Mucosa of rectum (tissue), 2 donors: ENCODE measurements around the gene RFPL3.
"Not testable (repeated sequence)": the region's sequence is repeated elsewhere in the genome, so short reads cannot be mapped to it uniquely, and the experiment has no call there.

Source experiments
- H3K27ac ChIP-seq, 2 donors: one replicate each; pipeline ENCODE4 v1.7.0; 2013; ENCODE audit warnings: inconsistent platforms in 2 of 2, low read depth in 2 of 2, low read length in 2 of 2
- H3K27me3 ChIP-seq, 2 donors: one replicate each; pipeline ENCODE4 v1.7.0; 2013; ENCODE audit warnings: low read length in 2 of 2; ENCODE audit not compliant: control insufficient read depth in 2 of 2, insufficient read depth in 2 of 2
- H3K36me3 ChIP-seq, 2 donors: one replicate each; pipeline ENCODE4 v1.7.0; 2013; ENCODE audit warnings: low read length in 2 of 2; ENCODE audit not compliant: control insufficient read depth in 2 of 2, insufficient read depth in 2 of 2
- H3K4me1 ChIP-seq, 2 donors: one replicate each; pipeline ENCODE4 v1.7.0; 2013; ENCODE audit warnings: low read length in 2 of 2, mild to moderate bottlenecking in 1 of 2; ENCODE audit not compliant: control insufficient read depth in 2 of 2, insufficient read depth in 2 of 2
- H3K4me3 ChIP-seq, 2 donors: one replicate each; pipeline ENCODE4 v1.7.0; 2013; ENCODE audit warnings: low read length in 2 of 2
- H3K9ac ChIP-seq, 2 donors: one replicate each; pipeline ENCODE4 v1.7.0; 2013; ENCODE audit warnings: low read length in 2 of 2, low read depth in 1 of 2, mild to moderate bottlenecking in 1 of 2
- H3K9me3 ChIP-seq, 2 donors: one replicate each; pipeline ENCODE4 v1.7.0; 2013; ENCODE audit warnings: low read length in 2 of 2; ENCODE audit not compliant: control insufficient read depth in 2 of 2
- donor health status: healthy.
- donor health status: Normal muscosa, but diverticular disease.

The RFPL3 gene

GRCh38 chr22:32357567-32357966 is at the start of gene RFPL3:
Gene RFPL3 (plus strand): TSS chr22:32357867. CDS start chr22:32358072, 205 bp downstream.
- not testable (repeated sequence) for H3K27me3 ChIP-seq, H3K9me3 ChIP-seq, H3K9ac ChIP-seq, H3K27ac ChIP-seq, H3K4me1 ChIP-seq, H3K4me3 ChIP-seq, H3K36me3 ChIP-seq

GRCh38 chr22:32308191-32308590 is 49.5 kb upstream of the RFPL3 start:
- no peak overlapping the region for H3K9ac ChIP-seq
- H3K27ac ChIP-seq, result no peak overlapping the region

GRCh38 chr22:32308934-32309333 is 48.7 kb upstream of the RFPL3 start:
- Histone ChIP-seq H3K27me3 (no peaks in the 10 kb centered on the region), H3K9me3 (no peaks in the 10 kb centered on the region), H3K4me3 (no peak overlapping the region), H3K36me3 (no peaks in the 10 kb centered on the region), H3K4me1 (no peaks in the 10 kb centered on the region), H3K9ac (no peak overlapping the region), H3K27ac (no peak overlapping the region)

More at GRCh38 chr22:32308191-32308590, 49.5 kb upstream of the RFPL3 start:
- no peak overlapping the region for H3K4me3 ChIP-seq
- no peaks in the 10 kb centered on the region for H3K27me3 ChIP-seq
- no peaks in the 10 kb centered on the region for H3K9me3 ChIP-seq
- H3K4me1 ChIP-seq, result no peaks in the 10 kb centered on the region
- H3K36me3 ChIP-seq, result no peaks in the 10 kb centered on the region

GRCh38 chr22:32309585-32310251 is 47.9 kb upstream of the RFPL3 start:
- Histone ChIP-seq H3K4me3 (no peak overlapping the region), H3K4me1 (no peaks in the 10 kb centered on the region), H3K36me3 (no peaks in the 10 kb centered on the region), H3K9me3 (no peaks in the 10 kb centered on the region), H3K9ac (no peak overlapping the region), H3K27me3 (no peaks in the 10 kb centered on the region), H3K27ac (no peak overlapping the region)

GRCh38 chr22:32310777-32311176 is 46.9 kb upstream of the RFPL3 start:
- no peak overlapping the region for H3K4me3 ChIP-seq
- no peaks in the 10 kb centered on the region for H3K4me1 ChIP-seq
- no peaks in the 10 kb centered on the region for H3K27me3 ChIP-seq
- H3K27ac ChIP-seq, result no peak overlapping the region
- H3K36me3 ChIP-seq, result no peaks in the 10 kb centered on the region
- H3K9me3 ChIP-seq, result no peaks in the 10 kb centered on the region
- H3K9ac ChIP-seq, result no peak overlapping the region

GRCh38 chr22:32311551-32312071 is 46.1 kb upstream of the RFPL3 start:
- H3K9me3 ChIP-seq, result no peaks in the 10 kb centered on the region
- no peak overlapping the region for H3K9ac ChIP-seq
- no peak overlapping the region for H3K27ac ChIP-seq
- no peak overlapping the region for H3K4me3 ChIP-seq
- H3K27me3 ChIP-seq, result no peaks in the 10 kb centered on the region
- H3K4me1 ChIP-seq, result no peaks in the 10 kb centered on the region
- no peaks in the 10 kb centered on the region for H3K36me3 ChIP-seq

GRCh38 chr22:32312748-32313147 is 44.9 kb upstream of the RFPL3 start:
- Histone ChIP-seq H3K27ac (no peak overlapping the region), H3K9ac (no peak overlapping the region), H3K9me3 (no peaks in the 10 kb centered on the region), H3K4me1 (no peaks in the 10 kb centered on the region), H3K27me3 (no peaks in the 10 kb centered on the region), H3K4me3 (no peak overlapping the region), H3K36me3 (no peaks in the 10 kb centered on the region)

- Histone ChIP-seq H3K36me3 (no peaks in the 10 kb centered on the region), H3K9ac (no peak overlapping the region), H3K4me3 (no peak overlapping the region), H3K4me1 (no peaks in the 10 kb centered on the region), H3K27me3 (no peaks in the 10 kb centered on the region), H3K27ac (no peak overlapping the region), H3K9me3 (no peaks in the 10 kb centered on the region)
These were observed 44.1 kb upstream of the RFPL3 start for GRCh38 chr22:32313532-32313931.

- Histone ChIP-seq H3K27me3 (no peaks in the 10 kb centered on the region), H3K4me3 (no peak overlapping the region), H3K27ac (no peak overlapping the region), H3K36me3 (no peaks in the 10 kb centered on the region), H3K4me1 (no peaks in the 10 kb centered on the region), H3K9ac (no peak overlapping the region), H3K9me3 (no peaks in the 10 kb centered on the region)
These were observed 40.1 kb upstream of the RFPL3 start for GRCh38 chr22:32317524-32317923.

- H3K4me1 ChIP-seq, result no peaks in the 10 kb centered on the region
- H3K4me3 ChIP-seq, result no peak overlapping the region
- H3K27me3 ChIP-seq, result no peaks in the 10 kb centered on the region
- no peak overlapping the region for H3K9ac ChIP-seq
- H3K36me3 ChIP-seq, result no peaks in the 10 kb centered on the region
- H3K9me3 ChIP-seq, result no peaks in the 10 kb centered on the region
- no peak overlapping the region for H3K27ac ChIP-seq
These were observed 39.3 kb upstream of the RFPL3 start for GRCh38 chr22:32318361-32318760.
